ENCODE measurements around the gene RTN4RL2.
A peak's percentile ranks its signal among the peaks of the same experiment; 100 is the strongest.

Gene RTN4RL2

GRCh38 chr11:57481915-57482781, 21.8 kb downstream of the RTN4RL2 start:
- DNase-seq = no peak

- DNase-seq = peak; percentile 59
Observed at GRCh38 chr11:57482782-57483561, 22.6 kb downstream of the RTN4RL2 start.

GRCh38 chr11:57483562-57483918, 23.2 kb downstream of the RTN4RL2 start:
- no peak for DNase-seq

GRCh38 chr11:57484141-57484710, 23.9 kb downstream of the RTN4RL2 start:
- no peak for DNase-seq

GRCh38 chr11:57485217-57485990, 25.1 kb downstream of the RTN4RL2 start:
- DNase-seq = no peak

- no peak for DNase-seq
Observed at GRCh38 chr11:57487021-57487778, 26.9 kb downstream of the RTN4RL2 start.

- DNase-seq = no peak
Observed at GRCh38 chr11:57487920-57488659, 27.8 kb downstream of the RTN4RL2 start.

GRCh38 chr11:57490456-57491248, 30.3 kb downstream of the RTN4RL2 start:
- no peak for DNase-seq

GRCh38 chr11:57491371-57492061, 31.2 kb downstream of the RTN4RL2 start:
- DNase-seq = peak; percentile 34

- peak; percentile 74 for DNase-seq
Observed at GRCh38 chr11:57493507-57494503, 33.5 kb downstream of the RTN4RL2 start.

- DNase-seq = no peak
Observed at GRCh38 chr11:57496109-57496820, 35.9 kb downstream of the RTN4RL2 start.

GRCh38 chr11:57497303-57498247, 37.2 kb downstream of the RTN4RL2 start:
- DNase-seq = no peak

- DNase-seq = no peak
Observed at GRCh38 chr11:57498540-57498939, 38.2 kb downstream of the RTN4RL2 start.

GRCh38 chr11:57499413-57499982, 39.2 kb downstream of the RTN4RL2 start:
- no peak for DNase-seq

- DNase-seq = no peak
Observed at GRCh38 chr11:57499983-57500461, 39.7 kb downstream of the RTN4RL2 start.

GRCh38 chr11:57500515-57500914, 40.2 kb downstream of the RTN4RL2 start:
- no peak for DNase-seq

Data from stimulated activated naive CD4-positive, alpha-beta T cell treated with Interleukin-2 at 50 U/mL for 16 hours (primary cell).